ENCODE data around the gene CSNK1A1. TPM values are rescaled to one million over a fixed set of nuclear protein-coding genes. Genes with fewer than 3 reads are reported as not detected.

The CSNK1A1 gene
- total RNA-seq, 1 donor from 2014 or later: 224 TPM

DNA sequence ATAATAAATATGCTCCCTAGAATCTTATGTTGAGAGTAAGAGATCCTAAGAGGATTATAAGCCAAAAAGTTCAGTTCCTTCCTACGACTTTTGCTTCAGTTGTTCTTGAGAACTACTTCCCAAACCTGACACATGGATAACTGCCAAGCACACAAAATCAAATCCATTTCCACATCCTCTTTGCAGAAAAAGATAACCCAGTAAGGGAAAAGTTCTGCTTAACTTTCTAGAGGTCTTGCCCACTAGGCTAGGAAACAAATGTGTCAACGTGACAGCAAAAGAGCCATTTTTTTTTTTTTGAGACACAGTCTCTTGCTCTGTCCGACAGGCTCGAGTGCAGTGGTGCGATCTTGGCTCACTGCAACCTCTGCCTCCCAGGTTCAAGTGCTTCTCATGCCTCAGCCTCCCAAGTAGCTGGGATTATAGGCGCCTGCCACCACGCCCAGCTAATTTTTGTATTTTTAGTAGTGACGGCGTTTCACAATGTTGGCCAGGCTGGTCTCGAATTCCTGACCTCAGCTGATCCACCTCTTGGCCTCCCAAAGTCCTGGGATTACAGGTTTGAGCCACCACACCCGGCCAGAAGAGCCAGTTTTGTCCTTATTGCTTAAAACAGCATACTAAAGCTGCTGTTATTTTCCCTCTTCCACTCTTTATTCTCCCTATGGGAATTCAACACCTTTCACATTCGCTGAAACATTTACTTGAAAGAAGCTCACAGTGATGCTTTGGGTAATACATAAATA lies 24.2 kb downstream of the CSNK1A1 start:
- no peak for DNase-seq (ENCODE audit: extremely low spot score, unreplicated experiment)
- Mint-ChIP-seq H3K27ac (peak overlapping the region; percentile 29), H3K4me3 (no peak overlapping the region), H3K27me3 (no peaks in the 10 kb centered on the region), H3K36me3 (peaks cover 23% of the 10 kb centered on the region), H3K4me1 (ENCODE audit: unreplicated experiment) (peaks cover 34% of the 10 kb centered on the region), H3K9me3 (no peaks in the 10 kb centered on the region)
- TF ChIP-seq, protein P1, sequence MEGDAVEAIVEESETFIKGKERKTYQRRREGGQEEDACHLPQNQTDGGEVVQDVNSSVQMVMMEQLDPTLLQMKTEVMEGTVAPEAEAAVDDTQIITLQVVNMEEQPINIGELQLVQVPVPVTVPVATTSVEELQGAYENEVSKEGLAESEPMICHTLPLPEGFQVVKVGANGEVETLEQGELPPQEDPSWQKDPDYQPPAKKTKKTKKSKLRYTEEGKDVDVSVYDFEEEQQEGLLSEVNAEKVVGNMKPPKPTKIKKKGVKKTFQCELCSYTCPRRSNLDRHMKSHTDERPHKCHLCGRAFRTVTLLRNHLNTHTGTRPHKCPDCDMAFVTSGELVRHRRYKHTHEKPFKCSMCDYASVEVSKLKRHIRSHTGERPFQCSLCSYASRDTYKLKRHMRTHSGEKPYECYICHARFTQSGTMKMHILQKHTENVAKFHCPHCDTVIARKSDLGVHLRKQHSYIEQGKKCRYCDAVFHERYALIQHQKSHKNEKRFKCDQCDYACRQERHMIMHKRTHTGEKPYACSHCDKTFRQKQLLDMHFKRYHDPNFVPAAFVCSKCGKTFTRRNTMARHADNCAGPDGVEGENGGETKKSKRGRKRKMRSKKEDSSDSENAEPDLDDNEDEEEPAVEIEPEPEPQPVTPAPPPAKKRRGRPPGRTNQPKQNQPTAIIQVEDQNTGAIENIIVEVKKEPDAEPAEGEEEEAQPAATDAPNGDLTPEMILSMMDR (conservative IDR thresholded peaks at IDR 0.05): no peak

GRCh38 chr5:149521739-149522685 lies 29.2 kb downstream of the CSNK1A1 start:
- peaks cover 41% of the 10 kb centered on the region for H3K4me1 Mint-ChIP-seq (ENCODE audit: unreplicated experiment)

GRCh38 chr5:149519601-149520000 lies 31.6 kb downstream of the CSNK1A1 start:
- H3K4me1 Mint-ChIP-seq (ENCODE audit: unreplicated experiment): peaks cover 29% of the 10 kb centered on the region
- no peak overlapping the region for H3K4me3 Mint-ChIP-seq
- TF ChIP-seq, protein P1 (conservative IDR thresholded peaks at IDR 0.05): no peak
- no peaks in the 10 kb centered on the region for H3K27me3 Mint-ChIP-seq
- H3K9me3 Mint-ChIP-seq: no peaks in the 10 kb centered on the region
- peaks cover 39% of the 10 kb centered on the region for H3K36me3 Mint-ChIP-seq
- no peak for DNase-seq (ENCODE audit: extremely low spot score, unreplicated experiment)
- H3K27ac Mint-ChIP-seq: peak overlapping the region; percentile 7

More at GRCh38 chr5:149521739-149522685, 29.2 kb downstream of the CSNK1A1 start:
- H3K27ac Mint-ChIP-seq: peak overlapping the region; percentile 30
- DNase-seq (ENCODE audit: extremely low spot score, unreplicated experiment): no peak
- peaks cover 40% of the 10 kb centered on the region for H3K36me3 Mint-ChIP-seq
- no peaks in the 10 kb centered on the region for H3K9me3 Mint-ChIP-seq
- TF ChIP-seq, protein P1 (conservative IDR thresholded peaks at IDR 0.05): no peak
- H3K4me3 Mint-ChIP-seq: no peak overlapping the region
- H3K27me3 Mint-ChIP-seq: no peaks in the 10 kb centered on the region

DNA sequence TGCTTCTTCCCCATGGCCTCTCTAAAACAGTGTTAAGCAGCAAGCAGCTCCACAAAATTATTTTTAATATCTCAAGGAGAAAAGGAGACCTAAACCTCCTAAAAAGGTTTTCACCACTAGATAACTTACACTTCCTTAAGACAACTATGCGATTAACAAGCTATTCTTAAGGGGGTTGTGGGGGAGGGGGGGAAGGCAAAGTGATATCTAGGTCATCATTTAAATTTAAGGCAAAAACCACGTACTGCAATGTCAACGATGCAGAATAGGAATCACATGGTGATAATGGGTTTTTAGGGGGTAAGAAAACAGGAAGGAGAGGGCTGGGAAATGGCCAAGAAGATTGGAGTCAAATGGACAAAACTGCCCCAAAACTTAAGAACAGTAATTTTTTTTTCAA lies 32.6 kb downstream of the CSNK1A1 start:
- no peaks in the 10 kb centered on the region for H3K27me3 Mint-ChIP-seq
- H3K36me3 Mint-ChIP-seq: peaks cover 30% of the 10 kb centered on the region
- TF ChIP-seq, protein P1 (conservative IDR thresholded peaks at IDR 0.05): no peak
- H3K4me3 Mint-ChIP-seq: no peak overlapping the region
- no peak overlapping the region for H3K27ac Mint-ChIP-seq
- peaks cover 29% of the 10 kb centered on the region for H3K4me1 Mint-ChIP-seq (ENCODE audit: unreplicated experiment)
- no peak for DNase-seq (ENCODE audit: extremely low spot score, unreplicated experiment)
- H3K9me3 Mint-ChIP-seq: no peaks in the 10 kb centered on the region

GRCh38 chr5:149517461-149518122 lies 33.6 kb downstream of the CSNK1A1 start:
- no peak overlapping the region for H3K4me3 Mint-ChIP-seq
- peaks cover 29% of the 10 kb centered on the region for H3K4me1 Mint-ChIP-seq (ENCODE audit: unreplicated experiment)
- DNase-seq (ENCODE audit: extremely low spot score, unreplicated experiment): no peak
- TF ChIP-seq, protein P1 (conservative IDR thresholded peaks at IDR 0.05): no peak
- H3K27ac Mint-ChIP-seq: peak overlapping the region; percentile 22
- no peaks in the 10 kb centered on the region for H3K9me3 Mint-ChIP-seq
- peaks cover 33% of the 10 kb centered on the region for H3K36me3 Mint-ChIP-seq
- H3K27me3 Mint-ChIP-seq: no peaks in the 10 kb centered on the region
